Endothelial cell of umbilical vein (primary cell): ENCODE results near the gene FAM20A. TPM values are rescaled to one million over a fixed set of nuclear protein-coding genes. Genes with fewer than 3 reads are reported as not detected.

Experiments
- BruUV-seq: library from RNA; stranded (reverse); fragments of 400-500 nt; replicated peaks from 2 replicates; lab custom pipeline; 2021; lab: Mats Ljungman, UMichigan
- CTCF ChIA-PET: fragments of 300-600, 350-600 bp; sonication (Branson Sonifier 250); formaldehyde crosslinking; loops from one replicate; lab custom pipeline; 2021; ENCODE audit warnings: antibody characterized with exemption, inconsistent platforms; lab: Charles Lee
- POLR2A ChIA-PET: fragments of 300-600, 350-600 bp; sonication (Branson Sonifier 250); formaldehyde crosslinking; loops from one replicate; lab custom pipeline; 2021; ENCODE audit warnings: antibody characterized with exemption, inconsistent platforms; lab: Charles Lee
- DNase-seq: peaks from one replicate; pipeline ENCODE4 v3.0.0-alpha.2; 2011; ENCODE audit warnings: low read depth, low spot score
- FAIRE-seq: peaks from 2 replicates; lab custom pipeline; 2011; peaks lifted over from hg19 to GRCh38; lab: Jason Lieb, UNC
- H2AFZ ChIP-seq: 2 replicates; pipeline ENCODE4 v1.6.0; 2012; ENCODE audit warnings: low read depth, low read length, control low read depth, inconsistent platforms
- H3K27ac ChIP-seq: 2 replicates; pipeline ENCODE4 v1.5.1; 2011; ENCODE audit warnings: low read depth, mild to moderate bottlenecking, control low read depth, low read length, moderate library complexity; ENCODE audit not compliant: insufficient read depth
- H3K27me3 ChIP-seq, 2 experiments: 2 replicates each; pipeline versions ENCODE4 v1.6.0 to v1.6.1; 2011; ENCODE audit warnings: low read length in 2 of 2, mixed read lengths in 1 of 2; ENCODE audit not compliant: control insufficient read depth in 2 of 2, insufficient read depth in 2 of 2
- H3K36me3 ChIP-seq, 2 experiments: 2 replicates in 1 of 2; 3 replicates in 1 of 2; pipeline ENCODE4 v1.5.1; 2011; ENCODE audit warnings: low read length in 2 of 2, mild to moderate bottlenecking in 1 of 2, moderate library complexity in 1 of 2; ENCODE audit not compliant: control insufficient read depth in 2 of 2, insufficient read depth in 2 of 2; ENCODE audit errors: extremely low read depth in 1 of 2
- H3K4me1 ChIP-seq: 3 replicates; pipeline ENCODE4 v1.5.1; 2011; ENCODE audit warnings: mild to moderate bottlenecking, low read length; ENCODE audit not compliant: control insufficient read depth, insufficient read depth; ENCODE audit errors: extremely low read depth
- H3K4me2 ChIP-seq: 2 replicates; pipeline ENCODE4 v1.6.1; 2011; ENCODE audit warnings: low read length, control low read depth, mixed read lengths; ENCODE audit not compliant: insufficient read depth
- H3K4me3 ChIP-seq, 3 experiments: fragments of 200-600 bp in 1 of 3; sonication (generic), shearing (Covaris generic) in 1 of 3; replicated peaks in 1 of 3; 2 replicates each; pipeline ENCODE4 v1.5.1; 2011 to 2016; ENCODE audit warnings: control low read depth in 3 of 3, low read length in 3 of 3, mild to moderate bottlenecking in 2 of 3, inconsistent platforms in 1 of 3, low read depth in 1 of 3, moderate library complexity in 1 of 3; ENCODE audit not compliant: insufficient read depth in 1 of 3
- H3K79me2 ChIP-seq: 2 replicates; pipeline ENCODE4 v1.6.0; 2012; ENCODE audit warnings: low read length, inconsistent platforms; ENCODE audit not compliant: control insufficient read depth, insufficient read depth
- H3K9ac ChIP-seq: replicated peaks from 2 replicates; pipeline ENCODE3; 2011; ENCODE audit warnings: low read length, control low read depth; ENCODE audit not compliant: insufficient read depth; ENCODE audit errors: extremely low read depth
- H3K9me1 ChIP-seq: replicated peaks from 3 replicates; pipeline ENCODE4 v1.6.0; 2011; ENCODE audit warnings: mild to moderate bottlenecking, low read length; ENCODE audit not compliant: control insufficient read depth, insufficient read depth; ENCODE audit errors: extremely low read depth
- H3K9me3 ChIP-seq: replicated peaks from 2 replicates; pipeline ENCODE4 v1.5.1; 2012; ENCODE audit warnings: low read length, inconsistent platforms; ENCODE audit not compliant: control insufficient read depth, insufficient read depth
- H4K20me1 ChIP-seq: replicated peaks from 2 replicates; pipeline ENCODE3; 2011; ENCODE audit warnings: mild to moderate bottlenecking, low read length; ENCODE audit not compliant: control insufficient read depth, insufficient read depth; ENCODE audit errors: extremely low read depth
- EZH2 ChIP-seq: IDR thresholded peaks from 2 replicates; pipeline ENCODE4 v1.6.1; 2012; ENCODE audit warnings: borderline replicate concordance, low read depth, mild to moderate bottlenecking, moderate library complexity, low read length, inconsistent platforms; ENCODE audit not compliant: severe bottlenecking
- FOS ChIP-seq: IDR thresholded peaks from 2 replicates; pipeline ENCODE4 v1.6.1; 2011; ENCODE audit warnings: mild to moderate bottlenecking, low read length, moderate library complexity, borderline replicate concordance; ENCODE audit not compliant: insufficient read depth
- GATA2 ChIP-seq: IDR thresholded peaks from 2 replicates; pipeline ENCODE4 v1.7.0; 2011; ENCODE audit warnings: low read depth, mild to moderate bottlenecking, moderate library complexity, mixed read lengths, low read length; ENCODE audit not compliant: insufficient read length, insufficient read depth
- JUN ChIP-seq: IDR thresholded peaks from 2 replicates; pipeline ENCODE4 v1.6.1; 2011; ENCODE audit warnings: borderline replicate concordance, low read depth; ENCODE audit not compliant: insufficient read length, insufficient read depth
- MYC ChIP-seq: IDR thresholded peaks from one replicate; pipeline ENCODE4 v1.6.1; 2011; ENCODE audit warnings: mild to moderate bottlenecking, low read depth, low read length
- POLR2A ChIP-seq: IDR thresholded peaks from 2 replicates; pipeline ENCODE4 v1.6.1; 2012; ENCODE audit warnings: low read depth, mild to moderate bottlenecking, control low read depth, low read length
- POLR2AphosphoS5 ChIP-seq: IDR thresholded peaks from 2 replicates; pipeline ENCODE4 v1.6.1; 2012; ENCODE audit warnings: low read depth, mild to moderate bottlenecking, control low read depth, low read length, moderate library complexity; ENCODE audit not compliant: insufficient read depth
- dilution Hi-C: fragments of 300-500 bp; cut with MboI; formaldehyde crosslinking; loops from one replicate; pipeline ENCODE4 v1.15.0; 2019; ENCODE audit warnings: low sequenced_read_pairs; ENCODE audit not compliant: extremely low pct_ligation_motif_present
- intact Hi-C: fragments of 100-400 bp; cut with micrococcal nuclease; formaldehyde crosslinking; loops from one replicate; pipeline ENCODE4 v1.10.0; 2022
- polyA plus RNA-seq, 4 experiments: library from polyadenylated mRNA; depleted of rRNA in 3 of 4; stranded (reverse) in 3 of 4; unstranded in 1 of 4; fragments of >200 nt; gene quantifications; 2 replicates each; pipeline versions ENCODE4 v1.2.1 to v1.2.3, GENCODE V29; 2011 to 2012; ENCODE audit warnings: missing spikeins in 1 of 4
- total RNA-seq: library from RNA; stranded (reverse); gene quantifications from 2 replicates; pipeline ENCODE4 v1.2.3, GENCODE V29; 2021
- TF ChIP-seq, protein P1 (sequence below), 2 donors: IDR thresholded peaks; 1 replicate in 1 of 2; 2 replicates in 1 of 2; pipeline ENCODE4 v1.5.1; 2011; ENCODE audit warnings: low read length in 2 of 2, mild to moderate bottlenecking in 2 of 2, moderate library complexity in 2 of 2, control low read depth in 1 of 2, inconsistent platforms in 1 of 2, low read depth in 1 of 2; ENCODE audit not compliant: insufficient read depth in 1 of 2; ENCODE audit errors: extremely low read depth in 1 of 2
- TF ChIP-seq, protein P2 (sequence below): IDR thresholded peaks from 2 replicates; pipeline ENCODE4 v1.6.1; 2011; ENCODE audit not compliant: insufficient read depth, insufficient read length

FAM20A gene
- total and polyA plus RNA-seq, 2 donors (not counting 3 experiments of a cell fraction or from before 2014, with no cell fraction given), result not detected

DNA sequence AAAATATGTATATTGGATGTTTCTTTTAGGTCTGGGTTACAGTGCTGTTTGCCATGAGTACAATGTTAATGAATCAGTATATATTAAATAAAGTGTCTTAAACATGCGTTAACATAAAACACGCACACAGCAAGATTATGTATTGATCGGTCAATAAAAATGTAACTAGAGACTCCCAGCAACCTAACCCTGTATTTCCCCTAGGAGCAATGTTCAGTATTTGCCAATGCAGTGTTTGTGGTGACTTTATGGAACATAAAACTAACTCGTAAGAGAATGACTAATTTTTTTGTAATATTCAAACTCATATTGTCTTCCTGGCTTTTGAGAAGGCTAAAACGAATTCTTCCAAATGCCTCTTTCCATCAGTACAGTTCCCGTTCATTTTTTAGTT is 66.5 kb downstream of the FAM20A start:
- FAIRE-seq, result no peak
- Histone ChIP-seq H3K4me2 (no peak overlapping the region), H3K4me1 (no peaks in the 10 kb centered on the region), H3K4me3 (no peak overlapping the region), H3K9me3 (no peaks in the 10 kb centered on the region), H3K27me3 (no peaks in the 10 kb centered on the region), H2AFZ (no peak overlapping the region), H3K9ac (no peak overlapping the region), H3K79me2 (no peaks in the 10 kb centered on the region), H3K36me3 (peaks cover 15 to 34% of the 10 kb centered on the region in 2 experiments), H4K20me1 (no peaks in the 10 kb centered on the region), H3K27ac (no peak overlapping the region), H3K9me1 (no peaks in the 10 kb centered on the region)
- intact Hi-C loops, result loop anchor here (1.0 to 5.0 kb wide), 3 partner anchors 78 to 712 kb away; no protein-coding TSS in a partner anchor
- no TSS peak for BruUV-seq
- ChIA-PET CTCF (interaction anchor here (0.9 to 1.8 kb wide), 14 partner anchors 18 to 713 kb away, joined by 3 to 40 read pairs (median 4); no protein-coding TSS in a partner anchor), POLR2A (no interaction called here)
- dilution Hi-C loops, result no loop called here
- TF ChIP-seq JUN (no peak), GATA2 (no peak), EZH2 (no peak), POLR2A (no peak), POLR2AphosphoS5 (no peak), MYC (no peak), FOS (no peak)
- TF ChIP-seq, protein P1, sequence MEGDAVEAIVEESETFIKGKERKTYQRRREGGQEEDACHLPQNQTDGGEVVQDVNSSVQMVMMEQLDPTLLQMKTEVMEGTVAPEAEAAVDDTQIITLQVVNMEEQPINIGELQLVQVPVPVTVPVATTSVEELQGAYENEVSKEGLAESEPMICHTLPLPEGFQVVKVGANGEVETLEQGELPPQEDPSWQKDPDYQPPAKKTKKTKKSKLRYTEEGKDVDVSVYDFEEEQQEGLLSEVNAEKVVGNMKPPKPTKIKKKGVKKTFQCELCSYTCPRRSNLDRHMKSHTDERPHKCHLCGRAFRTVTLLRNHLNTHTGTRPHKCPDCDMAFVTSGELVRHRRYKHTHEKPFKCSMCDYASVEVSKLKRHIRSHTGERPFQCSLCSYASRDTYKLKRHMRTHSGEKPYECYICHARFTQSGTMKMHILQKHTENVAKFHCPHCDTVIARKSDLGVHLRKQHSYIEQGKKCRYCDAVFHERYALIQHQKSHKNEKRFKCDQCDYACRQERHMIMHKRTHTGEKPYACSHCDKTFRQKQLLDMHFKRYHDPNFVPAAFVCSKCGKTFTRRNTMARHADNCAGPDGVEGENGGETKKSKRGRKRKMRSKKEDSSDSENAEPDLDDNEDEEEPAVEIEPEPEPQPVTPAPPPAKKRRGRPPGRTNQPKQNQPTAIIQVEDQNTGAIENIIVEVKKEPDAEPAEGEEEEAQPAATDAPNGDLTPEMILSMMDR (IDR thresholded peaks at IDR 0.05; ENCODE audit: extremely low read depth in 1 of 2, insufficient read depth in 1 of 2, low read depth in 1 of 2, low read length in 2 of 2), result no peak
- TF ChIP-seq, protein P2, sequence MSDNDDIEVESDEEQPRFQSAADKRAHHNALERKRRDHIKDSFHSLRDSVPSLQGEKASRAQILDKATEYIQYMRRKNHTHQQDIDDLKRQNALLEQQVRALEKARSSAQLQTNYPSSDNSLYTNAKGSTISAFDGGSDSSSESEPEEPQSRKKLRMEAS, result no peak
- no peak for DNase-seq
